Measurements from ENCODE around the gene UBTD1.

The UBTD1 gene

DNA sequence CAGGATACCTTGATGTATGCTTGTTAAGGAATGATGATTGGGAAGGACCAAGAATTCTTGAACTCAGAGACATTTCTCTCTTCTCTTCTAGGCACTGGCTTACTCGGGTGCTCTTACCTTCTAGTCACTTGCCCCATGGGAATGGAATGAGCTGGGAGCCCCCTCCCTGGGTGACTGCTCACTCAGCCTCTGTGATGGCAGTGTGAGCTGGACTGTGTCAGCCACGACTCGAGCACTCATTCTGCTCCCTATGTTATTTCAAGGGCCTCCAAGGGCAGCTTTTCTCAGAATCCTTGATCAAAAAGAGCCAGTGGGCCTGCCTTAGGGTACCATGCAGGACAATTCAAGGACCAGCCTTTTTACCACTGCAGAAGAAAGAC is 42.0 kb upstream of the UBTD1 start:
- CTCF ChIA-PET, result interaction anchor here (0.5 to 1.1 kb wide), 4 partner anchors 11 to 178 kb away, joined by 3 to 4 read pairs (median 4); partner anchors contain the start of genes EXOSC1 and ZDHHC16
- DNase-seq (ENCODE audit: low spot score), result no peak
- POLR2A ChIA-PET (ENCODE audit: low non-redundant PET), result no interaction called here
- peak overlapping the region; percentile 45 for H3K27ac ChIP-seq
- TF ChIP-seq, protein P1, sequence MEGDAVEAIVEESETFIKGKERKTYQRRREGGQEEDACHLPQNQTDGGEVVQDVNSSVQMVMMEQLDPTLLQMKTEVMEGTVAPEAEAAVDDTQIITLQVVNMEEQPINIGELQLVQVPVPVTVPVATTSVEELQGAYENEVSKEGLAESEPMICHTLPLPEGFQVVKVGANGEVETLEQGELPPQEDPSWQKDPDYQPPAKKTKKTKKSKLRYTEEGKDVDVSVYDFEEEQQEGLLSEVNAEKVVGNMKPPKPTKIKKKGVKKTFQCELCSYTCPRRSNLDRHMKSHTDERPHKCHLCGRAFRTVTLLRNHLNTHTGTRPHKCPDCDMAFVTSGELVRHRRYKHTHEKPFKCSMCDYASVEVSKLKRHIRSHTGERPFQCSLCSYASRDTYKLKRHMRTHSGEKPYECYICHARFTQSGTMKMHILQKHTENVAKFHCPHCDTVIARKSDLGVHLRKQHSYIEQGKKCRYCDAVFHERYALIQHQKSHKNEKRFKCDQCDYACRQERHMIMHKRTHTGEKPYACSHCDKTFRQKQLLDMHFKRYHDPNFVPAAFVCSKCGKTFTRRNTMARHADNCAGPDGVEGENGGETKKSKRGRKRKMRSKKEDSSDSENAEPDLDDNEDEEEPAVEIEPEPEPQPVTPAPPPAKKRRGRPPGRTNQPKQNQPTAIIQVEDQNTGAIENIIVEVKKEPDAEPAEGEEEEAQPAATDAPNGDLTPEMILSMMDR (conservative IDR thresholded peaks at IDR 0.05; ENCODE audit: low read depth), result no peak

DNA sequence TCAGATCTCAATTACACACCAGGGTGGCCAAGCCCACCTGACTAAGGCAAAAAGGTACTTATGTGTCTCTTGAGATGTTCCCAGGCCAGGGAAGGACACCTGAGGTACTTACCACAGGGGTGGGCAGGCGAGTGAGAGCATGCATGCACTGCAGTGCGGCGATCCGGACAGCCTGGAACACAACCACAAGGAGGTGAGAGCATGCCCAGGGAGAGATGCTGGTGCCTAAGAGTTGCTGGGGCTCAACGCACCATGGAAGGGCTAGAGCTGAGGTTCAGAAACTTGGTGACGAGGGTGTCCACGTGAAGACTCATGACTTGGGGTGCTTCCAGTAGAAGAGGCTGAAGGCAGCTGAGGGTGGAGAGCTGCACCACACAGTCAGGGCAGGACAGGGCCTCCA is 39.6 kb upstream of the UBTD1 start:
- POLR2A ChIA-PET (ENCODE audit: low non-redundant PET), result no interaction called here
- DNase-seq (ENCODE audit: low spot score), result no peak
- H3K27ac ChIP-seq, result 0 out of 2 replicates have a peak overlapping the region, but pooled peaks have one; percentile 7
- TF ChIP-seq, protein P1 (conservative IDR thresholded peaks at IDR 0.05; ENCODE audit: low read depth), result no peak
- CTCF ChIA-PET, result interaction anchor here (1.1 kb wide), 1 partner anchor 152 kb away, joined by 6 read pairs; no protein-coding TSS in a partner anchor

DNA sequence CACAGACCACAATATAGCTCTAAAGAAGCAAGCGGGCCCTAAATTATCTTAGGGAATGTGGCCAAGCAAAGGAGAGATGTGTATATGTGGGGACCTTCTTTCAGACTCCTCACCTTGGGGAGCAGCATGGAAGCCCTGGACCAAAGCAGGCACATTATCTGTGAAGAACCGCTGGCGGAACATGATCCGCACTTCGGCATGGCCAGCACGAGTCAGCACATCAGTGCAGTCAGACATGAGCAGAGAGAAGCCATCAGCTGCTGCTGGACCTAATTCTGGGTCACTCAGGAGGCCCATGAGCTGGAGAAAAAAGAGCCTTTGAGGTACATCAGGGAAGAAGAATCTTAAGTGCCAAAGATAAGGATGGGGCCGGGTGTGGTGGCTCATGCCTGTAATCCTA is 38.8 kb upstream of the UBTD1 start:
- CTCF ChIA-PET, result interaction anchor here (0.6 to 1.1 kb wide), 4 partner anchors 12 to 295 kb away, joined by 3 to 6 read pairs (median 4); no protein-coding TSS in a partner anchor
- no peak for DNase-seq (ENCODE audit: low spot score)
- POLR2A ChIA-PET (ENCODE audit: low non-redundant PET), result no interaction called here
- peak overlapping the region; percentile 12; the same call in 1 of the 2 replicates for H3K27ac ChIP-seq
- TF ChIP-seq, protein P1 (conservative IDR thresholded peaks at IDR 0.05; ENCODE audit: low read depth), result no peak

DNA sequence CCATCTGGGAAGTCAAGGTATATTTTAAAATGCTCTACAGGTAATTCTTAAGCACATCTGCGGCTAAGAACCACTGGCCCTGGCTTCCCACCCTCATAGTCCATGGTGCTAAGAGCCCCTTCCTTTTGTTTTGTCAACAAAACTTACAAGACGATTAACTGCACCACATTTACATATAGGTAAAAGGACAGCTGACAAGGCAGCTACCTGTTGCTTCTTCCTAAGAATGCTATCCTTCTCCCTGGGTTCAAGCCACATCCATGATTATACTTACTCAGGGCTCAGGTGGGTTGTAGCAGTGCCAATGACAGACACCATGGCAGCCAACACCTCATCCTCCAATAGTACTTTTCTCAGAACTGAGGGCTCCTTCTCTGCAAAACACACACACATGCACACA is 36.4 kb upstream of the UBTD1 start:
- H3K27ac ChIP-seq, result no peak overlapping the region
- TF ChIP-seq, protein P1 (conservative IDR thresholded peaks at IDR 0.05; ENCODE audit: low read depth), result no peak
- DNase-seq (ENCODE audit: low spot score), result no peak
- POLR2A ChIA-PET (ENCODE audit: low non-redundant PET), result no interaction called here
- CTCF ChIA-PET, result interaction anchor here (0.7 kb wide), 1 partner anchor 180 kb away, joined by 4 read pairs; no protein-coding TSS in a partner anchor

DNA sequence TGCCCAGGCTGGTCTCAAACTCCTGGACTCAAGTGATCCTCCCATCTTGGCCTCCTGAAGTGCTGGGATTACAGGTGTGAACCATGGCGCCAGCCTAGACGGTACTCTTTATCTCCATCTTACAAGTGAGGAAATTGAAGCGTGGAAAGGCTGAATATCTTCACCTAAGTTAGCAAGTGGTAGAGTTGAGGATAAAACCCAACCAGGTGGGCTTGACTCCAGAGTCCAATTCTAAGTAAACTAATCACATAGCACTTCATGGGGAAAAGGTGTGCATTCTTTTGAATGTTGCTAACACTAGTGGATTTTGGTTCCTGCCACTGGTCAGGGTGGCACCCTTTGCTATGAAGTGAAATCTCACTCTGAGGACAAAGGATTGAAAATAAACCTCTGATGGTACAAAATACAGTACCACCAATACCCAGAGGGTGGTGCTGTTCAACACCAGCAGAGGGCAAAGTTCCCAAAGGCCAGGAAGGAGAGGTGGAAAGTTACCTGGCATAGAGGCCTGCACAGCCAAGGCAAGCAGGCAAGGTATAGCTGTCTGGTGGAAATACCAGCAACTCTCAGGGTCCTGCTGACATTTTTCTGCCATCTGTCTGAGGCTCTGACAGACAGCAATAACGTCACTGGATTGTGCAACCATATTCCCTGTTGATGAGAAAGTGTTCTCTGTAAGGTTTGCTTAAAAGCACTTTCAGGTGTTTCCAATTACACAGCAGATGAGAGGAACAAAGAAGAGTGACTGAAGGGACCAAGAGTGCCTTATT is 35.2 kb upstream of the UBTD1 start:
- TF ChIP-seq, protein P1 (conservative IDR thresholded peaks at IDR 0.05; ENCODE audit: low read depth), result peak; percentile 82
- ChIA-PET CTCF (interaction anchor here (0.6 to 3.9 kb wide), 8 partner anchors 10 to 181 kb away, joined by 3 to 18 read pairs (median 5); partner anchors contain the start of gene HOGA1), POLR2A (ENCODE audit: low non-redundant PET) (no interaction called here)
- DNase-seq (ENCODE audit: low spot score), result peak; percentile 77
- peak overlapping the region; percentile 54 for H3K27ac ChIP-seq

DNA sequence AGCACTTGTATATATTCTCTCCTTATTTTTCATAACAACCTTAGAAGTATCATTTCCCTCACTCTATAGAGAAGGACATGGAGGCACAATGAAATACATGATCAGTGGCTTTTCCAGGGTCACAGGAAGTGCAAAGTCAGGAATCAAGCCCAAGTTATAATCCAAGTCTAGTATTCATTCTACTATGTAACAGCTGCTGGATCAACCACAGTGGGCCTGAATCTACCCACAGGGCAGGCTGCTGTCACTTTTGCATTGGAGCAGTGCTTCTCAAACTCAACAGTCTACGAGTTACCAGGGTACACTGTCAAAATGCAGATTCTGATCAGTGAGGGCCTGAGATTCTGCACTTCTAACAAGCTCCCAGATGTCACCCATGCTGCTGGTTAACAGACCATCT is 34.5 kb upstream of the UBTD1 start:
- DNase-seq (ENCODE audit: low spot score), result no peak
- ChIA-PET POLR2A (ENCODE audit: low non-redundant PET) (no interaction called here), CTCF (interaction anchor here (0.6 to 3.9 kb wide), 9 partner anchors 11 to 213 kb away, joined by 3 to 18 read pairs (median 5); partner anchors contain the start of gene HOGA1)
- TF ChIP-seq, protein P1 (conservative IDR thresholded peaks at IDR 0.05; ENCODE audit: low read depth), result no peak
- H3K27ac ChIP-seq, result peak overlapping the region; percentile 68
